Esophagus squamous epithelium (tissue), 4 donors: ENCODE results near the gene CCDC39.

Experiments
- POLR2A ChIP-seq, 4 donors: fragments of 450-650 bp; IDR thresholded peaks; one replicate each; pipeline ENCODE4 v1.6.1; 2017; ENCODE audit warnings: antibody characterized with exemption in 4 of 4, mild to moderate bottlenecking in 4 of 4, moderate library complexity in 3 of 4
- TF ChIP-seq, protein P1 (sequence below), 6 experiments: fragments of 450-650 bp in 4 of 6; fragments of 200-600 bp in 2 of 6; sonication (generic) in 2 of 6; IDR thresholded peaks; one replicate each; pipeline ENCODE4 v1.5.1; 2016 to 2019; ENCODE audit warnings: antibody characterized with exemption in 6 of 6, mild to moderate bottlenecking in 4 of 6, moderate library complexity in 4 of 6

DNA sequence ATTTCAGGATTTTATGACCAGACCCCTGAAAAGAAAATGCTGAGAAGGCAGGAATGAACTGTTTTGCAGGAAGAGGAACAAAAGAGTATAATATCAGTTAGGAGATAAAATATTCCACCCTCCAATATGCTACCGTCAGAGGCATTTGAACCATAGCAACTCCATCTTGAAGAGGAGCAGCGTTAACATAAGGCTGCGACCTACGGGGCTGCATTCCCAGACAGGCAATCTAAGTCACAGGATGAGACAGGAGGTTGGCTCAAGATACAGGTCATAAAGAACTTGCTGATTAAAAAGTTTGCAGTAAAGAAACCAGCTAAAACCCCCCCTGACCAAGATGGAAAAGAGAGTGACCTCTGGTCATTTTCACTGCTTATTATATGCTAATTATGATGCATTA lies 22.9 kb downstream of the CCDC39 start:
- TF ChIP-seq, protein P1, sequence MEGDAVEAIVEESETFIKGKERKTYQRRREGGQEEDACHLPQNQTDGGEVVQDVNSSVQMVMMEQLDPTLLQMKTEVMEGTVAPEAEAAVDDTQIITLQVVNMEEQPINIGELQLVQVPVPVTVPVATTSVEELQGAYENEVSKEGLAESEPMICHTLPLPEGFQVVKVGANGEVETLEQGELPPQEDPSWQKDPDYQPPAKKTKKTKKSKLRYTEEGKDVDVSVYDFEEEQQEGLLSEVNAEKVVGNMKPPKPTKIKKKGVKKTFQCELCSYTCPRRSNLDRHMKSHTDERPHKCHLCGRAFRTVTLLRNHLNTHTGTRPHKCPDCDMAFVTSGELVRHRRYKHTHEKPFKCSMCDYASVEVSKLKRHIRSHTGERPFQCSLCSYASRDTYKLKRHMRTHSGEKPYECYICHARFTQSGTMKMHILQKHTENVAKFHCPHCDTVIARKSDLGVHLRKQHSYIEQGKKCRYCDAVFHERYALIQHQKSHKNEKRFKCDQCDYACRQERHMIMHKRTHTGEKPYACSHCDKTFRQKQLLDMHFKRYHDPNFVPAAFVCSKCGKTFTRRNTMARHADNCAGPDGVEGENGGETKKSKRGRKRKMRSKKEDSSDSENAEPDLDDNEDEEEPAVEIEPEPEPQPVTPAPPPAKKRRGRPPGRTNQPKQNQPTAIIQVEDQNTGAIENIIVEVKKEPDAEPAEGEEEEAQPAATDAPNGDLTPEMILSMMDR (IDR thresholded peaks at IDR 0.05), result no peak
- no peak for TF ChIP-seq POLR2A (IDR thresholded peaks at IDR 0.05)
